Measurements from ENCODE around the gene RASGRF2. TPM values are rescaled to one million over a fixed set of nuclear protein-coding genes. Genes with fewer than 3 reads are reported as not detected.

Gene RASGRF2
- total and polyA plus RNA-seq, 9 of the 15 experiments (the other 6 are each of a cell fraction or from before 2014, with no cell fraction given) = 0.01 to 0.22 (median 0.08) TPM; not detected in 2

GRCh38 chr5:81021486-81021885, 61.3 kb downstream of the RASGRF2 start:
- CTCF ChIA-PET (ENCODE audit: low intra/inter-chr PET ratio) = no interaction called here
- Histone ChIP-seq H3K9me3 (replicated peaks; ENCODE audit: control insufficient read depth, insufficient read depth, low read depth, low read length) (no peaks in the 10 kb centered on the region), H3K4me3 (no peak overlapping the region), H3K79me2 (ENCODE audit: control insufficient read depth, insufficient read depth, low read length) (no peaks in the 10 kb centered on the region), H3K4me1 (replicated peaks in 1 of 2; ENCODE audit: control insufficient read depth in 2 of 2, insufficient read depth in 2 of 2, low read length in 2 of 2) (no peaks in the 10 kb centered on the region), H4K20me1 (replicated peaks; ENCODE audit: control insufficient read depth, insufficient read depth, low read length) (no peaks in the 10 kb centered on the region), H2AFZ (ENCODE audit: low read depth, low read length) (no peak overlapping the region), H3K27me3 (ENCODE audit: control insufficient read depth in 2 of 2, insufficient read depth in 2 of 2, low read length in 2 of 2) (peaks cover 16 to 35% of the 10 kb centered on the region in 2 experiments), H3K9me1 (ENCODE audit: control insufficient read depth, insufficient read depth, low read length) (no peaks in the 10 kb centered on the region), H3K27ac (ENCODE audit: extremely low read depth, low read depth, low read length) (no peak overlapping the region), H3K36me3 (ENCODE audit: control insufficient read depth, insufficient read depth, low read length) (no peaks in the 10 kb centered on the region), H3K4me2 (ENCODE audit: insufficient read depth, low read length) (no peak overlapping the region), H3K9ac (ENCODE audit: insufficient read depth in 1 of 2, low read depth in 2 of 2, low read length in 2 of 2) (no peak overlapping the region)
- in situ Hi-C loops (cut with MboI) (no loop called here), intact Hi-C loops (cut with micrococcal nuclease) (no loop called here)
- POLR2A ChIA-PET = no interaction called here
- BruUV-seq (replicated peaks) = no TSS peak
- FAIRE-seq (no peak), ATAC-seq (no peak), DNase-seq (ENCODE audit: extremely low read depth in 1 of 4, low spot score in 3 of 4) (no peak)
- TF ChIP-seq CSDE1 (IDR thresholded peaks at IDR 0.05) = no peak
- no peak for TF ChIP-seq HSF4 (CRISPR knock-in tag; IDR thresholded peaks at IDR 0.05; ENCODE audit: borderline replicate concordance)
- no peak for TF ChIP-seq NCOA6 (IDR thresholded peaks at IDR 0.05)
- TF ChIP-seq ZNF77 (CRISPR knock-in tag; IDR thresholded peaks at IDR 0.05) = no peak
- TF ChIP-seq MXI1 (IDR thresholded peaks at IDR 0.05; ENCODE audit: low read depth, low read length) = no peak
- no peak for TF ChIP-seq ZNF3 (CRISPR knock-in tag; IDR thresholded peaks at IDR 0.05)
- no peak for TF ChIP-seq PTBP1 (IDR thresholded peaks at IDR 0.05; ENCODE audit: low read depth, low read length)
- TF ChIP-seq NUFIP1 (IDR thresholded peaks at IDR 0.05; ENCODE audit: partially characterized antibody) = no peak
- TF ChIP-seq CEBPZ (IDR thresholded peaks at IDR 0.05; ENCODE audit: borderline replicate concordance, low read depth, low read length) = no peak
- no peak for TF ChIP-seq BMI1 (IDR thresholded peaks at IDR 0.05; ENCODE audit: low read length)
- TF ChIP-seq RBM15 (IDR thresholded peaks at IDR 0.05; ENCODE audit: insufficient read depth, low read length) = no peak
- no peak for TF ChIP-seq THAP12 (CRISPR knock-in tag; IDR thresholded peaks at IDR 0.05)
- WGBS (ENCODE audit: insufficient coverage, low coverage, missing lambda C conversion rate) = 0% methylated on average over 4 of the region's 4 CpGs

All from K562 (cell line).